Left ventricle myocardium inferior (tissue), 1 donor: Measurements from ENCODE around the gene HDAC9. TPM values are rescaled to one million over a fixed set of nuclear protein-coding genes. Genes with fewer than 3 reads are reported as not detected.

Source experiments
- DNase-seq: peaks from one replicate; pipeline ENCODE4 v3.0.0-alpha.2; 2020
- H3K27ac ChIP-seq: fragments of 200-600 bp; replicated peaks from 2 replicates; pipeline ENCODE4 v1.8.0; 2021
- H3K27me3 ChIP-seq: fragments of 200-600 bp; 2 replicates; pipeline ENCODE4 v1.8.0; 2021; ENCODE audit warnings: low read depth
- H3K36me3 ChIP-seq: fragments of 200-600 bp; 2 replicates; pipeline ENCODE4 v1.8.0; 2021
- H3K4me1 ChIP-seq: fragments of 200-600 bp; 2 replicates; pipeline ENCODE4 v1.8.0; 2021
- H3K4me3 ChIP-seq: fragments of 200-600 bp; 2 replicates; pipeline ENCODE4 v1.8.0; 2021; ENCODE audit warnings: mild to moderate bottlenecking, moderate library complexity
- H3K9me3 ChIP-seq: fragments of 200-600 bp; replicated peaks from 2 replicates; pipeline ENCODE4 v1.8.0; 2021
- intact Hi-C: fragments of 100-400 bp; cut with micrococcal nuclease; formaldehyde crosslinking; loops from one replicate; pipeline ENCODE4 v1.11.0; 2022
- total RNA-seq: library from RNA; stranded (reverse); fragmentation: NEBNext Ultra II Directional; extraction: Animal tissue kit (Norgen Biotek cat#: 25700); gene quantifications from one replicate; pipeline ENCODE4 v1.2.1, GENCODE V29; 2021
- TF ChIP-seq, protein P1 (sequence below): fragments of 200-600 bp; IDR thresholded peaks from 2 replicates; pipeline ENCODE4 v1.8.0; 2021; ENCODE audit warnings: antibody characterized with exemption, mild to moderate bottlenecking, borderline replicate concordance
- donor health status: DM: no; HTN: yes; CAD: no; lungs with severe emphysema.

Gene HDAC9
- total RNA-seq, 1 donor from 2014 or later, result 39.6 TPM

DNA sequence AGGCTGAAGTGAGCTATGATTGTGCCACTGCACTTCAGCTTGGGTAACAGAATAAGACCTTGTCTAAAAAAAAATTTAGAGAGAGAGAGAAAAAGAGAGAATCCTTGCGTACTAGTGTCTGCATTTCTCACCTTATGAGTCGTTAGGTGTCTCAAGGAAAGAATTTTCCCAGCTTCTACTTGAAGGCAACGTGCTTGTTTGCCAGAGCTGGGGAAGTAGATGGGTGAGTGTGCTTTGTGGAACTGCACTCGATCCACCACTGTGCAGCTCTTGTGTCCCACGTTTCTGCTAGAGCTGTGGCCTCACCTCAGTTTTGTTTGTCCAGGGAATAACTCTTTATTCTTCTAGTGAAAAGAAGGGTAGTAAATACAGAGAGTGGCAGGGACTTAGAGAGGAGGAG lies 38.9 kb downstream of the HDAC9 start:
- intact Hi-C loops, result no loop called here
- no peak for DNase-seq
- no peak overlapping the region for H3K27ac ChIP-seq
- H3K4me3 ChIP-seq, result no peak overlapping the region
- no peaks in the 10 kb centered on the region for H3K36me3 ChIP-seq
- no peaks in the 10 kb centered on the region for H3K9me3 ChIP-seq
- H3K4me1 ChIP-seq, result peaks cover 66% of the 10 kb centered on the region
- TF ChIP-seq, protein P1, sequence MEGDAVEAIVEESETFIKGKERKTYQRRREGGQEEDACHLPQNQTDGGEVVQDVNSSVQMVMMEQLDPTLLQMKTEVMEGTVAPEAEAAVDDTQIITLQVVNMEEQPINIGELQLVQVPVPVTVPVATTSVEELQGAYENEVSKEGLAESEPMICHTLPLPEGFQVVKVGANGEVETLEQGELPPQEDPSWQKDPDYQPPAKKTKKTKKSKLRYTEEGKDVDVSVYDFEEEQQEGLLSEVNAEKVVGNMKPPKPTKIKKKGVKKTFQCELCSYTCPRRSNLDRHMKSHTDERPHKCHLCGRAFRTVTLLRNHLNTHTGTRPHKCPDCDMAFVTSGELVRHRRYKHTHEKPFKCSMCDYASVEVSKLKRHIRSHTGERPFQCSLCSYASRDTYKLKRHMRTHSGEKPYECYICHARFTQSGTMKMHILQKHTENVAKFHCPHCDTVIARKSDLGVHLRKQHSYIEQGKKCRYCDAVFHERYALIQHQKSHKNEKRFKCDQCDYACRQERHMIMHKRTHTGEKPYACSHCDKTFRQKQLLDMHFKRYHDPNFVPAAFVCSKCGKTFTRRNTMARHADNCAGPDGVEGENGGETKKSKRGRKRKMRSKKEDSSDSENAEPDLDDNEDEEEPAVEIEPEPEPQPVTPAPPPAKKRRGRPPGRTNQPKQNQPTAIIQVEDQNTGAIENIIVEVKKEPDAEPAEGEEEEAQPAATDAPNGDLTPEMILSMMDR, result no peak
- no peaks in the 10 kb centered on the region for H3K27me3 ChIP-seq

DNA sequence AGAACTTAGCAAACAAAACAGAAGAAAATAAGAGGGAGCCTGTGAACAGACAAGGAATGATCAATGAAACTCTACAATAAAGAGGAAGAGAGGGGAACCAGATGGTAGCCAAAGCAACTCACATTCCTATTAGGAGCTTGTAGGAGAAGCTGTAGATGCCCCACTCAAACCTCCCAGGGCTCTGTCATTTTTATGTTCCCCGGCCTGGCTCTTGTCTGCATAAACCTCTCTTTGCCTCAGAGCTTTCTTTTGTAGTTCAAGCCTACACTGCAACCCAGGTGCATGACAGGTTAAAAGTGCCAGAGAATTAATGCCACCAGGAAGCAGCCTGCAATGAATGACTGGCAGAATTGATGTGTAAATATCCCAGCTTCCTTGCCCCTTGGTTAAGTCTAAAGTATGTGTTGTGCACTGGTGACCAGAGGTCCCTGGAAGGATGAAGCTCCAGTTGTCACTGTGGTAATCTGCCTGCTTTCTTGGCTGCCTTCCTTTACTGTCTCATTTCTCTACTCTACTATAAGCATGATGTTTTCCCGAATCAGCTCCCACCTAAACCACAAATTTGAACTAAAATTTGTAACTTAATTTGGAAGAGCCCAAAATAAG lies 40.4 kb downstream of the HDAC9 start:
- intact Hi-C loops, result no loop called here
- Histone ChIP-seq H3K27me3 (no peaks in the 10 kb centered on the region), H3K4me1 (peaks cover 59% of the 10 kb centered on the region), H3K4me3 (no peak overlapping the region), H3K9me3 (no peaks in the 10 kb centered on the region), H3K27ac (no peak overlapping the region), H3K36me3 (no peaks in the 10 kb centered on the region)
- no peak for DNase-seq
- TF ChIP-seq, protein P1, result no peak

DNA sequence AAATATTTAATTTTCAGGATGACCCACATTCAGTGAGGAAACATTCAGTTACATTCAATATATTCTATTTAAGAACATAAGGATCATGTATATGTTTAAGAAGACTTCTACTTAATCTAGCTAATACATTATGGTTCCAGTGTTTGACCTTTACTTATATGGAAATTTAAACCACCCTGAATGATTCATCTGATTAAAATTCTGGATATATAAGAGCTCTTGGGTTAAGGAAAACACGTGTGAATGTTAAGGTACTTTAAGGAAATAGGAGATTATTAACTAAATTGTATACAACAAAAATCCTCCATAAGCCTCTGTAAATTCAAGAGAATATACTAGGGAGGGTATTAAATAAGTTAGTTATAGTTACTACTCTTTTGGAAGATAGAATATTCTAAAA lies 40.9 kb downstream of the HDAC9 start:
- Histone ChIP-seq H3K27ac (no peak overlapping the region), H3K27me3 (no peaks in the 10 kb centered on the region), H3K4me3 (no peak overlapping the region), H3K9me3 (no peaks in the 10 kb centered on the region), H3K36me3 (no peaks in the 10 kb centered on the region), H3K4me1 (peaks cover 63% of the 10 kb centered on the region)
- DNase-seq, result no peak
- TF ChIP-seq, protein P1, result no peak
- intact Hi-C loops, result no loop called here

DNA sequence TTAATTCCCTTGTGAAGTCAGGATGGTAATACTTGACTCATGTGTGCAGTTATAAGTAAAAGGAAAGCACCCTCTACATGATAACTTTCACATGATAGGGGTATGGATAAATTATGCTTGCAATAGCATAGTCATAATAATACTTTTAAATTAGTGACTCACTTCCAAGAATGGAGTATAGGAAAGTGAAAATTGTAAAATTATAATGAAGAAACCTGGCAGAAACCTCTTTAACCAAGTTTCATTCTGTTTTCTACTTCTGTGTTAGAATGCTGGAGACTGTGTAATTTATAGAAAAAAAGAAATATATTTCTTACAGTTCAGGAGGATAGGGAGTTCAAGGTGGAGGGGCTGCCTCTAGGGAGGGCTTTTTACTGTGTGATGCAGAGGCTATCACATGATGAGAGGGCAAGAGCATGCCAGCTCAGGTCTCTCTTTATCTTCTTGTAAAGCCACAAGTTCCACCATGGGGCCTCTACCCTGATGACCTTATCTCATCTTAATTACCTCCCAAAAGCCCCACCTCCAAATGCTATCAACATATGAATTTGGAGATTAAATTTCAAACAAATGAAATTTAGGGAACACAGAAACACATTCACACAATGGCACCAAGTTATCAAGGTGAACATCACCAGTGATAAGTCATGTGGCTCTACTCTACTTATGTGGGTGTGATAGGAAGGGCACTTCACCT lies 43.2 kb downstream of the HDAC9 start:
- no peaks in the 10 kb centered on the region for H3K9me3 ChIP-seq
- H3K27me3 ChIP-seq, result no peaks in the 10 kb centered on the region
- peaks cover 67% of the 10 kb centered on the region for H3K4me1 ChIP-seq
- H3K27ac ChIP-seq, result no peak overlapping the region
- H3K4me3 ChIP-seq, result no peak overlapping the region
- no peaks in the 10 kb centered on the region for H3K36me3 ChIP-seq
- DNase-seq, result no peak
- intact Hi-C loops, result no loop called here
- TF ChIP-seq, protein P1, result no peak

DNA sequence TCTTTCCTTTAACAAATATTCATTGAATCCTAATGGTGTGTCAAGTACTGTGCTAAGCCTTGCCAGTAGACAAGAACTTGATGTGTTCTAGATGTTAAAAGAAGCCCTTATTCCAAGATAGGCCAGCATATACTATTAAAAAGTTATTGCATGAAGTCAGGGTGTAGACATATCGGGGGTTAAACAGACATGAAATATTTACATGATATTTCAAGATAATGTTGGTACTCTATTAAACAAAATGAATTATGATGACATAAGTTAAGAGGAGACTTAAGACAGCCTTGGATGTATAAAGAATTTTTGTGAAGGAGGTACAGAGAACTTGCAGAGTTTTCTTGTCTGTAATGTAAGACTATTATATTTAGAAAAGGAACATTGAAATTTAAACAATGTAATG lies 44.8 kb downstream of the HDAC9 start:
- intact Hi-C loops, result no loop called here
- Histone ChIP-seq H3K4me3 (no peak overlapping the region), H3K9me3 (no peaks in the 10 kb centered on the region), H3K27me3 (no peaks in the 10 kb centered on the region), H3K27ac (peak overlapping the region; percentile 69), H3K36me3 (no peaks in the 10 kb centered on the region), H3K4me1 (peaks cover 60% of the 10 kb centered on the region)
- no peak for DNase-seq
- TF ChIP-seq, protein P1, result no peak
